NCI-H1694 (cell line): ENCODE measurements around the gene GPATCH11.

Source experiments
- DNase-seq: peaks from one replicate; lab custom pipeline; 2025; lab: John Stamatoyannopoulos, UW

Gene GPATCH11

GRCh38 chr2:37109523-37109922 lies 25.2 kb downstream of the GPATCH11 start:
- no peak for DNase-seq

- DNase-seq, result no peak
These were observed 26.2 kb downstream of the GPATCH11 start for GRCh38 chr2:37110306-37111212.

GRCh38 chr2:37111958-37112357 lies 27.6 kb downstream of the GPATCH11 start:
- DNase-seq, result no peak

- no peak for DNase-seq
These were observed 33.2 kb downstream of the GPATCH11 start for GRCh38 chr2:37117566-37117965.

GRCh38 chr2:37119157-37119556 lies 34.8 kb downstream of the GPATCH11 start:
- no peak for DNase-seq

- no peak for DNase-seq
These were observed 41.1 kb downstream of the GPATCH11 start for GRCh38 chr2:37125416-37125815.

- DNase-seq, result no peak
These were observed 48.6 kb downstream of the GPATCH11 start for GRCh38 chr2:37132914-37133313.

- DNase-seq, result no peak
These were observed 58.2 kb downstream of the GPATCH11 start for GRCh38 chr2:37142546-37142945.

- no peak for DNase-seq
These were observed 59.7 kb downstream of the GPATCH11 start for GRCh38 chr2:37143974-37144373.

- DNase-seq, result no peak
These were observed 61.7 kb downstream of the GPATCH11 start for GRCh38 chr2:37146062-37146461.

- DNase-seq, result no peak
These were observed 64.0 kb downstream of the GPATCH11 start for GRCh38 chr2:37148325-37148724.
